NT2/D1 (cell line): ENCODE results near the gene SLC8A1.

Experiments used
- SUZ12 ChIP-seq: IDR thresholded peaks from 2 replicates; pipeline ENCODE4 v1.6.1; 2011; ENCODE audit not compliant: insufficient read length, insufficient read depth; ENCODE audit errors: extremely low read depth
- YY1 ChIP-seq: IDR thresholded peaks from 2 replicates; pipeline ENCODE4 v1.6.1; 2011; ENCODE audit not compliant: insufficient read length, insufficient read depth
- ZNF274 ChIP-seq: IDR thresholded peaks from 2 replicates; pipeline ENCODE4 v1.6.1; 2011; ENCODE audit warnings: mild to moderate bottlenecking, low read depth, low read length

- no peak for TF ChIP-seq SUZ12
- TF ChIP-seq YY1: no peak
- no peak for TF ChIP-seq ZNF274
Measured at GRCh38 chr2:40321016-40321623, 130.8 kb downstream of the SLC8A1 start.
